DND-41 (cell line): ENCODE results near the gene CCL28.

Source experiments
- ATAC-seq: fragments of 200-7000 bp; cut with Tn5 transposase; 3 replicates; pipeline ENCODE4 v1.9.1; 2021; ENCODE audit warnings: low read depth; ENCODE audit not compliant: insufficient read depth
- DNase-seq: peaks from one replicate; pipeline ENCODE4 v3.0.0-alpha.2; 2020
- H2AFZ ChIP-seq: 2 replicates; pipeline ENCODE4 v1.6.0; 2012; ENCODE audit warnings: low read depth, low read length
- H3K27ac ChIP-seq: 2 replicates; pipeline ENCODE4 v1.5.1; 2012; ENCODE audit warnings: low read length, inconsistent platforms
- H3K27me3 ChIP-seq: fragments of 200-600 bp; sonication (generic); 2 replicates; pipeline ENCODE4 v1.6.0; 2012; ENCODE audit warnings: low read length, mild to moderate bottlenecking, inconsistent platforms; ENCODE audit not compliant: insufficient read depth, poor library complexity
- H3K36me3 ChIP-seq: 2 replicates; pipeline ENCODE4 v1.5.1; 2012; ENCODE audit warnings: low read length, inconsistent platforms; ENCODE audit not compliant: insufficient read depth
- H3K4me1 ChIP-seq: 2 replicates; pipeline ENCODE4 v1.5.1; 2012; ENCODE audit warnings: mild to moderate bottlenecking, low read length; ENCODE audit not compliant: insufficient read depth
- H3K4me2 ChIP-seq: 2 replicates; pipeline ENCODE4 v1.6.0; 2012; ENCODE audit warnings: mild to moderate bottlenecking, moderate library complexity, low read length, inconsistent platforms; ENCODE audit not compliant: insufficient read depth
- H3K4me3 ChIP-seq, 2 experiments: fragments of 200-600 bp in 1 of 2; shearing (Covaris generic) in 1 of 2; 2 replicates each; pipeline ENCODE4 v1.5.1; 2012 to 2016; ENCODE audit warnings: inconsistent platforms in 2 of 2, low read length in 2 of 2, mild to moderate bottlenecking in 2 of 2, low read depth in 1 of 2, moderate library complexity in 1 of 2
- H3K79me2 ChIP-seq: 2 replicates; pipeline ENCODE4 v1.6.0; 2012; ENCODE audit warnings: low read length, inconsistent platforms; ENCODE audit not compliant: insufficient read depth
- H3K9ac ChIP-seq: 2 replicates; pipeline ENCODE4 v1.6.0; 2012; ENCODE audit warnings: low read depth, mild to moderate bottlenecking, inconsistent platforms, low read length, moderate library complexity
- H3K9me3 ChIP-seq: 2 replicates; pipeline ENCODE4 v1.5.1; 2012; ENCODE audit warnings: low read length, moderate library complexity, mild to moderate bottlenecking, inconsistent platforms; ENCODE audit not compliant: insufficient read depth, severe bottlenecking
- H4K20me1 ChIP-seq: 2 replicates; pipeline ENCODE4 v1.6.0; 2012; ENCODE audit warnings: low read length; ENCODE audit not compliant: insufficient read depth
- CTCF ChIP-seq: IDR thresholded peaks from 2 replicates; pipeline ENCODE4 v1.5.1; 2012; ENCODE audit warnings: borderline replicate concordance, low read length, moderate library complexity, mild to moderate bottlenecking; ENCODE audit not compliant: poor library complexity, severe bottlenecking; ENCODE audit errors: extremely low read depth
- EZH2 ChIP-seq: IDR thresholded peaks from 3 replicates; pipeline ENCODE4 v1.6.1; 2012; ENCODE audit warnings: borderline replicate concordance, low read depth, mild to moderate bottlenecking, moderate library complexity, low read length, inconsistent platforms; ENCODE audit not compliant: severe bottlenecking

CCL28 gene

GRCh38 chr5:43363445-43364152 lies 48.6 kb downstream of the CCL28 start:
- ATAC-seq (no peak), DNase-seq (no peak)
- Histone ChIP-seq H2AFZ (no peak overlapping the region), H3K4me1 (no peaks in the 10 kb centered on the region), H3K9ac (no peak overlapping the region), H3K4me3 (no peak overlapping the region), H3K27ac (no peak overlapping the region), H3K27me3 (peaks cover 6% of the 10 kb centered on the region), H3K9me3 (peaks cover 6% of the 10 kb centered on the region), H4K20me1 (no peaks in the 10 kb centered on the region), H3K4me2 (no peak overlapping the region), H3K36me3 (no peaks in the 10 kb centered on the region), H3K79me2 (no peaks in the 10 kb centered on the region)
- TF ChIP-seq CTCF = no peak
- no peak for TF ChIP-seq EZH2

GRCh38 chr5:43362725-43363435 lies 49.3 kb downstream of the CCL28 start:
- Histone ChIP-seq H4K20me1 (no peaks in the 10 kb centered on the region), H3K4me1 (no peaks in the 10 kb centered on the region), H3K36me3 (no peaks in the 10 kb centered on the region), H3K9me3 (peaks cover 6% of the 10 kb centered on the region), H3K27me3 (peaks cover 6% of the 10 kb centered on the region), H3K9ac (no peak overlapping the region), H2AFZ (no peak overlapping the region), H3K4me2 (no peak overlapping the region), H3K4me3 (no peak overlapping the region), H3K27ac (no peak overlapping the region), H3K79me2 (no peaks in the 10 kb centered on the region)
- no peak for ATAC-seq
- DNase-seq = no peak
- no peak for TF ChIP-seq CTCF
- no peak for TF ChIP-seq EZH2

GRCh38 chr5:43358726-43359125 lies 53.5 kb downstream of the CCL28 start:
- no peak overlapping the region for H3K27ac ChIP-seq
- H3K9me3 ChIP-seq = peaks cover 6% of the 10 kb centered on the region
- no peak overlapping the region for H3K4me2 ChIP-seq
- DNase-seq (no peak), ATAC-seq (no peak)
- TF ChIP-seq EZH2 (no peak), CTCF (no peak)
- H4K20me1 ChIP-seq = no peaks in the 10 kb centered on the region
- no peak overlapping the region for H3K9ac ChIP-seq
- H3K79me2 ChIP-seq = no peaks in the 10 kb centered on the region
- no peaks in the 10 kb centered on the region for H3K36me3 ChIP-seq
- no peak overlapping the region for H3K4me3 ChIP-seq
- H3K4me1 ChIP-seq = no peaks in the 10 kb centered on the region
- H3K27me3 ChIP-seq = peaks cover 6% of the 10 kb centered on the region
- no peak overlapping the region for H2AFZ ChIP-seq
